HG03097 (cell line): ENCODE results near the gene SLC2A3.
"Not testable (repeated sequence)": the region's sequence is repeated elsewhere in the genome, so short reads cannot be mapped to it uniquely, and the experiment has no call there.

Experiments used
- ATAC-seq: cut with Tn5 transposase; IDR thresholded peaks from one replicate; pipeline ENCODE4 v1.9.1; 2021; ENCODE audit not compliant: unreplicated experiment, low FRiP score

SLC2A3 gene

DNA sequence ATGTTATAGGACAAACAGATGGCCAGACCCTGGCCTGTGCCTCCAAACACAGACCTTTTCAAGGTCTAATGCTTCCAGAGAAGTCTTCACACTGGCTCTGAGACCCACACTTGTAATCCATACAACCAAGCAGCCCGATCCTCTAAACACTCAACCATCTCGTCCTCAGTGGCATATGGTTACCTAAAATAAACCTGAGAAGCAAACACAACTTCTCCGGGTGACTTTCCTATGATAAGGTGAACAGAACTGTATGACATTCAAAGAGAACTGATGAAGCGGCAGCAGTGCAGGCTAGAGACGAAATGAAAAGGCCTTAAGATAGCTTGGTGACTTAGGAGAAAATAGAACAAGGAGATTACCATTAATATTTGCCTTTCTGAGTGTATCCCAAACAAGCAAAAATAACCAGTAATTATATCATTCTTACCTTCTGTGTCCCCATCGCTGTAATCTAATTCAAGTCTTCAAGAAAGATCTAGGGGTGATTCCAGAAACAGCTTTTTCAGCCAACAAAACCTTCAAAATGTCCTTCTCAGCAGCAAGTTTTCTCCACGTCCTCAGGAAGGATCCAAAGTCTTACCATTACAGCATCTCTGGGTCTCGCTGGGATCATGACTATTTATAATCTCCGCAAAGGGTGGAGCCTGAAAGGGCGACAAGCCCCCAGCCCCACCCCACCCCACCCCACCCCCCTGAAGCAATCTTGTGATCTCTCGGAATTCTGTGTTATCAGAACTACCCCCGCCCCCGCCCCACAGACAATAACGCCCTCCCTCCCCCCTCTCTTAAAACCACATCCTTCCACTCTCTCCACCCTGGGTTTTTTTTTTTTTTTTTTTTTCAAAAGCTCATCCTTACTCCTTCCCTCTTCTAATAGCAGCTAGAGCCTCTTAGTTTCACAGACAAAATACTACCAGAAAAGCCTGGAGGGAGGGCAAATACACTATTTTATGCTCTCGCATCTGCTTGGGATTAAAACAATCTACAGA, at the start of gene SLC2A3:
SLC2A3 (minus strand) TSS at position 598 of the 992 bp plus-strand sequence; CDS start at position 445, 153 bp downstream.
- ATAC-seq, result peak; percentile 38

DNA sequence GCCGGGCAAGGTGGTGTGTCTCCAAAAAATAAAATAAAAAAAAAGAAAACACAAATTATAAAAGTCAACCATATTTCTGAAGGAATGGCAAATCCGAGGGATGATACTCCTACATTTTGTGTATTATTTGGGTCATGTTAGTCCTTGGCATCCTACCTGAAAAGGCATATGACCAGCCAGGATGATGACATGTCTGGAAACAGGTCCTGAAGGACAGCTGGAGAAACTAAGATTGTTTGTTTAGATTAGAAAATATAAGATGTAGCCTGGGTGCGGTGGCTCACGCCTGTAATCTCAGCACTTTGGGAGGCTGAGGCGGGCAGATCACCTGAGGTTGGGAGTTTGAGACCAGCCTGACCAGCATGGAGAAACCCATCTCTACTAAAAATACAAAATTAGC, 48.9 kb upstream of the SLC2A3 start:
- ATAC-seq, result no peak

DNA sequence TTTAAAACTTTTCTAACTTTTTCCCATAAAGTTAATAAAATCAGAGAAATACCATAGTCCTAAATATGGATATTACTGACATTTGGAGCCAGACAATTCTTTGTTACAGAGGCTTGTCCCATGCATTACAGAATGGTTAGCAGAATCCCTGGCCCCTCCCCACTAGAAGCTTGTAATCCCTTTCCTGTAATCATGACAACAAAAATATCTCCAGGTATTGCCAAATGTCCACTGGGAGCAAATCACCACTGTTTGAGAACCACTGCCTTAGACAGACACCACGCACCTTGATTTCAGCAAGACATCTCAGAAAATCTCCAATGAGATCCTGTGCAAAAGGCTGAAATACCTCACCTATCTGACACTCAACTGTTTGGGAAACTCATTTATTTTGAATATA, 47.5 kb upstream of the SLC2A3 start:
- not testable (repeated sequence) for ATAC-seq

DNA sequence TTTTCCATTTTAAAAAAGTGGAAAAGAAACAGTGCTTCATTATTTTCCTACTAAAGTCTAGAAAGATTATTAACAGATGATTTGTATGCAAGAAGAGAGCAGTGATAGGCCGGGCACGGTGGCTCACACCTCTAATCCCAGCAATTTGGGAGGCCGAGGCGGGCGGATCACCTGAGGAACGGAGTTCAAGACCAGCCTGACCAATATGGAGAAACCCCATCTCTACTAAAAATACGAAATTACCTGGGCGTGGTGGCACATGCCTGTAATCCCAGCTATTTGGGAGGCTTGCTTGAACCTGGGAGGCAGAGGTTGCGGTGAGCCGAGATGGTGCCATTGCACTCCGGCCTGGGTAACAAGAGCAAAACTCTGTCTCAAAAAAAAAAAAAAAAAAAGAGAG, 47.0 kb upstream of the SLC2A3 start:
- not testable (repeated sequence) for ATAC-seq

DNA sequence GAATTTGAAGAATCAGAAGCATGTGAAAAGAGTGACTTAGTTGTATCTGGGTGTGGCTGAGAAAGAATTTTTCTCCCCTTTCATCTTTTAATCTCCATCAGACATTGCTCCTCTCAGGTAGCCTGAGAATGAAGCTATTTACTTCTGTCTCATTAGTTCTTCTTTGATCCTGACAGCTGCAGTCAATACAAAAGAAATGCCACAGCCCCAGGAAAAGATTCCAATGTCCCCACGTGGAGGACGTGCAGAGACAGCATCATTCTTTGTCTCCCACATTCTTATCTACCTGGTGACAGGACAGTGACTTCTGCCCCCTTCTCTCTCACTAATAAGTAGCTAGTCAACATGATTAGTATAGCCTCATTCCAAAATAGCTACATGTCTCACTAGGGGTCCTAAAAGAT, 46.3 kb upstream of the SLC2A3 start:
- not testable (repeated sequence) for ATAC-seq

DNA sequence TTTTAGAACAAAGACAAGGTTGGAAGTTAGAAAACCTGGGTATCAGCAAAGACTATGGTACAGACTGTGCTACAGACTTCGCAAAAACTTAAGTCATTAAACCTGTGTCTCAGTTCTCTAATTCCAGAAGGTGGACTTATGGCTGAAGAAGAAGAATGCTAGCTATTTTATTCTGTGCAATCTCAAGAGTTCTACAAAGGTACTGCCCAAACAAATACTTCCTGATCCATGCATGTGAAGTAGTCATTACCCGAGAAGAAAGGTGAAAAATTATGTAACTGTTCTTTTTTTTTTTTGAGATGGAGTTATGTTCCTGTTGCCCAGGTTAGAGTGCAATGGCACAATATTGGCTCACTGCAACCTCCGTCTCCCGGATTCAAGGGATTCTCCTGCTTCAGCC, 45.5 kb upstream of the SLC2A3 start:
- no peak for ATAC-seq

DNA sequence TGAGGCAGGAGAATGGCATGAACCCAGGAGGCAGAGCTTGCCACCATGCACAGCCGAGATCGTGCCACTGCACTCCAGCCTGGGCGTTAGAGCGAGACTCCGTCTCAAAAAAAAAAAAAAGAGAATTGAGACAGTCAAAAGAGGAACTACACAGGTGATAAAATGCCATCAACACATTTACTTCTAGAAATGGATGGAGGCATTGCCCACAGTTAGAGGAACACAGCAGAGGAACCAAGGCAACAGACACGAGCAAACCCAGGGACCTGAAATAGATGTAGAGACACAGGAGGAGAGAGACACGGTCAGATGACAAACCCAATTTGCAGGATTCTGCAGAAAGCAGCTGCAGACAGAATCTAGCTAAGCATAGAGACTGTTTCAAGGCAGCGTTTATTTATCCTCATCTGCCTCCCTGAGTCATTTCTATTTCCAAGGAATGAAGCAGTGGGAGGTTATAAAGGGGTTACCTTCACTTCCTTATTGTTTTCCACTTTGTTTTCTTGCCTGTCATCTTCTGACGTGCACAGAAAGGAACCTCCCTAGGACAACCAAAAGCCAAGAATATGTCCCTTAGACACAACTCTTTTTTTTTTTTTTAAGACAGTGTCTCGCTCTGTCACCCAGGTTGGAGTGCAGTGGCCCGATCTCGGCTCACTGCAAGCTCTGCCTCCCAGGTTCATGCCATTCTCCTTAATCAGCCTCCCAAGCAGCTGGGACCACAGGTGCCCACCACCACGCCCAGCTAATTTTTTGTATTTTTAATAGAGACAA, 41.6 kb upstream of the SLC2A3 start:
- peak; percentile 76 for ATAC-seq

DNA sequence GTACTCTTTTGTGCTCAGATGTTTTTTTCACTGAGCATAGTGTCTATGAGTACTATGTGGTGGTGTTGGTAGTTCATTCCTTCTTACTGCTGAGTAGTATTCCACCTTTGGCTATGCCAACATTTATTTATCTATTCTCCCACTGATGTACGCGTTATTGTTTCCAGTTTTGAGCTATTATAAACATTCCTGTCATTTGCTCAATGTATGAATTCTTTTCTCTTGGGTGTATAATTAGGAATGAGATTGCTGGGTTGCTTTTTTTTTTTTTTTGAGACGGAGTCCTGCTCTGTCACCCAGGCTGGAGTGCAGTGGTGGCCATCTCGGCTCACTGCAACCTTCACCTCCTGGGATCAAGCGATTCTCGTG, 37.5 kb upstream of the SLC2A3 start:
- no peak for ATAC-seq

DNA sequence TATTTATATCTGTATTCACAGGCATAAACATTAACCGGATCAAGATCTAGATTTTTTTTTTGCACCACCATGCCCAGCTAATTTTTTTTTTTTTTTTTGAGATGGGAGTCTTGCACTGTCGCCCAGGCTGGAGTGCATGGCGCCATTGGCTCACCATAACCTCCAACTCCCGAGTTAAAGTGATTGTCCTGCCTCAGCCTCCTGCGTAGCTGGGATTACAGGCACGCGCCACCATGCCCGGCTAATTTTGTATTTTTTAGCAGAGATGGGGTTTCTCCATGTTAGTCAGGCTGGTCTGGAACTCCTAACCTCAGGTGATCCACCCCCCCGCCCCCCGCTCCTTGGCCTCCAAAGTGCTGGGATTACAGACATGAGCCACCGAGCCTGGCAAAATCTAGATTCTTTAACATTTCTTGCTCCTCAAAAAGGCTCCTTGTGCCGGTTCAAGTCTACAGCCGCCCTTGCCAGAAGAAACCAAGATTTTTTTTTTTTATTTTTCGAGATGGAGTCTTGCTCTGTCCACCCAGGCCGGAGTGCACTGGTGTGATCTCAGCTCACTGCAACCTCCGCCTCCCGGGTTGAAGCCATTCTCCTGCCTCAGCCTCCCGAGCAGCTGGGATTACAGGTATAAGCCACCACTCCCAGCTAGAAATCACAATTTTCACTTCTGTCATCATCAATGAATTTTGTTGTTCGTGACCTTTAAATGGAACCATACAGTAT, 36.9 kb upstream of the SLC2A3 start:
- no peak for ATAC-seq

DNA sequence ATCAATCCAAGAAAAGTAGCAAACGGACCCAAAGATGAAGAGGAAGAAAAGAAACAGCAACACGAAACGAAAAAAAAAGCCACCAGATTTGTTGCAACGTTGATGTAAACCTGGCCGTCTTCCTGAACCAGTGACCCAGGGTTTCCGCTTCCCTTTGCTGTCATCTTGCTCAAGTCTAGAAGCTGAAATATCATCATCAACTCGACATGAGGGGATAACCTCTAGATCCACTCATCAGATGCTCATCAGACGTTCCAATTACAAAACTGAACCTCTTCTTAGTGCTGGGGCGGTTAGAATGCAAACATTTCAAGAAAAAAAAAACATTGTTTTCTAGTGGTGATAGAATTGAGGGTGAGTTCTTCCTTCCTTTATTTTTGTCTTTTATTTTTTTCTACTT, 36.3 kb upstream of the SLC2A3 start:
- not testable (repeated sequence) for ATAC-seq

DNA sequence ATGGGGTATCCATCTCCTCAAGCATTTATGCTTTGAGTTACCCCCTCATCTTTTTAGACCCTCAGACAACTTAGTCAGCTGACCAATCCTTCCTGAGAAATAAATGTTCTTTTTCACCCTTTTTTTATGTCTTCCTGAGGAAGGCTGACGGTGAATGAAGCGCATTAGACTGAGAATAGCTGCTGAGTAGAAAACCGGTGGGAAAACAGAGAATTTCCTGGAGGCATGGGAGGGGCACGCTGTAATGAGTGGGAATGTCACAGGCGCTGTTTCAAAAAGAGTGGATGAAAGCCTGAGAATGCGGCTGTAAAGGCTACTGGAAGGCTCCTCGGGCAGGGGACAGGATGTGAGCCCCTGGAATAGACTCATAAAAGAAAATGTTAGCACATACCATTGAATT, 35.8 kb upstream of the SLC2A3 start:
- not testable (repeated sequence) for ATAC-seq

DNA sequence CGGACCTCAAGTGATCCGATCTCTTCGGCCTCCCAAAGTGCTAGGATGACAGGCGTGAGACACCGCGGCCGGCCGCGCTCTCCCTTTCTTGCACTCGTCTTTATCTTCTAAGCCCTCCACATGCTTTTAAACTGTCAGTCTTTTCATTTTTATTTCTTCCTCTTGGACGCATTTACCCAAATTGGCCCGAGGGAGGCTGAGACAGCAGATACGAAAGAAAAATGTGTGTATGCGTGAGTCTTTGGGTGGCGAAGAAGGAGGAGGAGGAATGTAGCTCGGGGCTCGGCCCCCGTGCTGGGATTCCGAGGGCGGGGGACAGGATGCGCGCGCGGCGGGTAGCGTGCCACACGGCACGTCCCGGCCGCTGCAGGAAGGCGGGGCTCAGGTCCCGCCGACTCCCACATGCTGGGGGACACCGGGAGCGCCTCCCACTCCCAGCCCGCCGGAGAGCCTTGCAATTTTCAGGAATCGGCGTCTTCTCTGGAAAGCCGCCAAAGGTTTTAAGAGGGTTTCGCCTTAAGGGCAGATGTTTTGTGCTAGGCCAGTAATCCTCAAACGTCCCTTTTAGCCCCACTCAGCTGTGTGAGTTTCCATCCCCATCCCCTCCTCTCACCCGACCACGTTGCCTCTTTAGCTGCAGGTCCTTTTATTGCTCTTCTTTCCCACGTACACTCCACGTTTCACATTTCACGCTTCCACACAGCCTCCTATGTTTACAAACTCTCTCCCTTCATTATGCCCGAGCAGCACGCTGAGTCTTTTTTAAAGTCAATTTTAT, 34.7 kb upstream of the SLC2A3 start:
- peak; percentile 89 for ATAC-seq

DNA sequence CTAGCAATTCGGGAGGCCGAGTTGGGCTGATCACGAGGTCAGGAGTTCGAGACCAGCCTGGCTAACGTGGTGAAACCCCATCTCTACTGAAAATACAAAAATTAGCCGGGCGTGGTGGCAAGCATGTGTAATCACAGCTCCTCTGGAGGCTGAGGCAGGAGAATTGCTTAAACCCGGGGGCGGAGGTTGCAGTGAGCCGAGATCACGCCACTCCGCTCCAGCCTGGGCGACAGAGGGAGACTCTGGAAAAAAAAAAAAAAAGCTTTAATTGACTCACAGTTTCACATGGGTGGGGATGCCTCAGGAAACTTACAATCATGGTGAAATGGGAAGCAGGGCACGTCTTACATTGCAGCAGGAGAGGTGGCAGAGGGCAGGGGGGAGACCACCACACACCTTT, 30.6 kb upstream of the SLC2A3 start:
- no peak for ATAC-seq

DNA sequence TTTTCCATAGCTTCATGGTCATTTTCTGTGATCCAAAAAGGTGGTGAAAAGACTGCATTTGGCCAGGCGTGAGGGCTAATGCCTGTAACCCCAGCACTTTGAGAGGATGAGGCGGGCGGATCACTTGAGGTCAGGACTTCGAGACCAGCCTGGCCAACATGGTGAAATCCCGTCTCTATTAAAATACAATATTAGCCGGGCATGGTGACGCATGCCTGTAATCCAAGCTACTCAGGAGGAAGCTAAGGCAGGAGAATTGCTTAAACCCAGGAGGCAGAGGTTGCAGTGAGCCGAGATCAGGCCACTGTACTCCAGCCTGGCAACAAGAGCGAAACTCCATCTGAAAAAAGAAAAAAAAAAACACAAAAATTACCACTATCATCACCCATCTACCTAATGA, 28.7 kb upstream of the SLC2A3 start:
- not testable (repeated sequence) for ATAC-seq

DNA sequence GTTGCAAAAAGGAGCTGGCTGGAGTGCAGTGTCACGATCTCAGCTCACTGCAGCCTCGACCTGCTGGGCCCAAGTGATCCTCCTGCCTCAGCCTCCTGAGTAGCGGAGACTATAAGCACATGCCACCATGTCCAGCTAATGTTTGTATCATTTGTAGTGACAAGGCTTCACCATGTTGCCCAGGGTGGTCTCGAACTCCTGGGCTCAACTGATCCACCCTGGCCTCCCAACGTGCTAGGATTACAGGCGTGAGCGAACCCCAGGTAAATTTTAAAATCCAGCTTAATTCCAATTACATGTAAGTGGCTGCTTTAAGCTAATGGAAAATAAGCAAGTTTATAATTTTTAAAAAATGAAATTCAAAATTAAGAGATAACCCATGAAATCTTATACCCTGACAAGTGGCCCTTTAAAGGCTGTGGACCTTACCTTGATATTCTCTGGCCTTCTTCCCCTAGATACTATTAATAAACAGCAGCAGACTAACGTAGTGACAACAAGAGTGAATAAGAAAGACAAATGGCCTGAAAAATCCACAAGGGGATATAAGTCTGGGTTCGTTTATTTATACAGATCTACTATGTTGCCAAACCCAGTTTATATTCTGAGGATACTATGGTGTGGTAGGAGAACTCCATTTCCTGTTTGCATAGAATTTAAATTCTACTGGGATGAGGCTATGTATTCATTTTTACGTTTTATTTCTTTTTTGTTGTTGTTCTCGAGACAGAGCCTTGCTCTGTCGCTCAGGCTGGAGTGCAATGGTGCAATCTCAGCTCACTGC, 25.6 kb upstream of the SLC2A3 start:
- no peak for ATAC-seq

DNA sequence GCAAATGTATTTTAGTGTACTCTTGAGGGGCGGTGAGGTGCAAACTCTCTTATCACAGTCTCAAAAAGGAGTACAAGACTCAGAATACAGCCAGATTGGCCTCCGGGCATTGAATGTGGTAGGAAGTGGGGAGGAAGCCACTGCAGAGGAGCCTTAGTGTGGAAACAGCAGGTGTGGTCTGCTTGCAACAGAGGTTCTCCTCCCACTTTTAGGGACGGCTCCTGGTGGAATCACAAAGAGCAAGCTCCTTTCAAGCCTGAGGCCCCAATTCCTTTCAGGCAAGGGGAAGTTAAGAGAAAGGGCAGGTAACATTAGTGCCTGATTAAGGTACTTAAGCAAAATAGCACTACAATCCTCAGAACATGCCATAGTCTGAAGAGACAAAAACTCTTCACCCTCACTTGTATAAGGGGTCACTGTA, 23.7 kb upstream of the SLC2A3 start:
- ATAC-seq, result peak; percentile 37

DNA sequence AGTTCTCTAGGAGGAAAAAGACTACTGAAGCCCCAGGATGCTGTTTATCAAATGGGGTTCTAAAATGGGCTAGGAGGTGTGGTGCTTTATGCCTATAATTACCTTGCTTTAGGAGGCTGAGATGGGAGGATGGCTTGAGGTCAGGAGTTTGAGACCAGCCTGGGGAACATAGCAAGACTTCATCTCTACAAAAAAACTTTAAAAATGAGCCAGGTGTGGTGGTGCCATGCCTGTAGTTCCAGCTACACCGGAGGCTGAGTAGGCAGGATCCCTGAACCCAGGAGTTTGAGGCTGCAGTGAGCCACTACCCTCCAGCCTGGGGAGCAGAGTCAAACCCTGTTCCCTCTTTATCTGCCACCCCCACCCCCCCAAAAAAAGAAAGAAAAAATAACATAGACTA, 23.3 kb upstream of the SLC2A3 start:
- no peak for ATAC-seq

DNA sequence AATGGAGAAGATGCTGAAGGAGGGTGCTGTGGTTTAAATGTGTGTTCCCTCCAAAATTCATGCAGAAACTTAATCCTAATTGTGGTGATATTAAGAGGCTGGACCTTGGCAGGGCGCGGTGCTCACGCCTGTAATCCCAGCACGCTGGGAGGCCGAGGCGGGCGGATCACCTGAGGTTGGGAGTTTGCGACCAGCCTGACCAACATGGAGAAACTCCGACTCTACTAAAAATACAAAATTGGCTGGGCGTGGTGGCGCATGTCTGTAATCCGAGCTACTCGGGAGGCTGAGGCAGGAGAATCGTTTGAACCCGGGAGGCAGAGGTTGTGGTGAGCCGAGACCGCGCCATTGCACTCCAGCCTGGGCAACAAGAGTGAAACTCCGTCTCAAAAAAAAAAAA, 18.9 kb upstream of the SLC2A3 start:
- ATAC-seq, result not testable (repeated sequence)

DNA sequence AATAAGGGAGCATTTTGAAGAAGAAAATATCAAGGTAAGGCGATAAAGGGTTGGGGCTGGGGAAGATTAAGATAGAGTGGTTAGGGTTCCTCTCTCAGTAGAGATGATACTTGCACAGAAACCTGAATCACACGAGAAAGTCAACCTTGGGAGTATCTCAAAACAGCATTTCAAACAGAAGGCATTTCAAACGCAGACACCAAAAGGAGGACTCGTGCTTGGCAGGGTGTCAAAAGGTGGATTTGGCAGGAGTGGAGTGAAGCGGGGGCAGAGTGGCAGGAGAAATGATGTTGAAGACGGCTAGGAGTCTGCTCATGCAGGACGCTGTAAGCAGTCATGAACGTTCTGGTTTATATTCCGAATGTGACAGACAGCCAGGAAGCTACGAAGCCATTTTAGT, 18.4 kb upstream of the SLC2A3 start:
- not testable (repeated sequence) for ATAC-seq
